ENCODE data around the gene VIPAS39.

Gene VIPAS39

GRCh38 chr14:77457115-77457521 lies 283 bp downstream of the VIPAS39 start:
- peak overlapping the region; percentile 94 for H3K4me3 ChIP-seq (ENCODE audit: low read depth, low read length)
- DNase-seq (ENCODE audit: low read depth), result no peak
- no peak for TF ChIP-seq CTCF (IDR thresholded peaks at IDR 0.05; ENCODE audit: low read depth, low read length, missing control alignments)

- H3K4me3 ChIP-seq (ENCODE audit: low read depth, low read length), result peak overlapping the region; percentile 94; the same call in 1 of the 2 replicates
- no peak for TF ChIP-seq CTCF (IDR thresholded peaks at IDR 0.05; ENCODE audit: low read depth, low read length, missing control alignments)
- no peak for DNase-seq (ENCODE audit: low read depth)
These were observed 1.3 kb downstream of the VIPAS39 start for GRCh38 chr14:77455966-77456640.

- no peak for DNase-seq (ENCODE audit: low read depth)
- no peak for TF ChIP-seq CTCF (IDR thresholded peaks at IDR 0.05; ENCODE audit: low read depth, low read length, missing control alignments)
- H3K4me3 ChIP-seq (ENCODE audit: low read depth, low read length), result no peak overlapping the region
These were observed 15.2 kb downstream of the VIPAS39 start for GRCh38 chr14:77442196-77442595.

- no peak overlapping the region for H3K4me3 ChIP-seq (ENCODE audit: low read depth, low read length)
- no peak for TF ChIP-seq CTCF (IDR thresholded peaks at IDR 0.05; ENCODE audit: low read depth, low read length, missing control alignments)
- no peak for DNase-seq (ENCODE audit: low read depth)
These were observed 17.5 kb downstream of the VIPAS39 start for GRCh38 chr14:77439861-77440260.

GRCh38 chr14:77438596-77438995 lies 18.8 kb downstream of the VIPAS39 start:
- no peak for DNase-seq (ENCODE audit: low read depth)
- TF ChIP-seq CTCF (IDR thresholded peaks at IDR 0.05; ENCODE audit: low read depth, low read length, missing control alignments), result no peak

GRCh38 chr14:77436042-77436441 lies 21.4 kb downstream of the VIPAS39 start:
- no peak overlapping the region for H3K4me3 ChIP-seq (ENCODE audit: low read depth, low read length)
- no peak for TF ChIP-seq CTCF (IDR thresholded peaks at IDR 0.05; ENCODE audit: low read depth, low read length, missing control alignments)
- DNase-seq (ENCODE audit: low read depth), result no peak

More at GRCh38 chr14:77438596-77438995, 18.8 kb downstream of the VIPAS39 start:
- no peak overlapping the region for H3K4me3 ChIP-seq (ENCODE audit: low read depth, low read length)

GRCh38 chr14:77426396-77426795 lies 31.0 kb downstream of the VIPAS39 start:
- TF ChIP-seq CTCF (IDR thresholded peaks at IDR 0.05; ENCODE audit: low read depth, low read length, missing control alignments), result no peak
- H3K4me3 ChIP-seq (ENCODE audit: low read depth, low read length), result no peak overlapping the region
- no peak for DNase-seq (ENCODE audit: low read depth)

Measured in GM12864 (cell line).